Stimulated activated CD4-positive, alpha-beta T cell treated with anti-CD3 and anti-CD28 coated beads, Interleukin-1b, Interleukin-23, amount 100 ng/mL, for 24 hours (primary cell): Measurements from ENCODE around the gene SNX32.

Experiments
- DNase-seq, 4 experiments: peaks; one replicate each; pipeline ENCODE4 v3.0.0-alpha.2; 2020; ENCODE audit warnings: low read depth in 4 of 4, low spot score in 1 of 4

Gene SNX32

GRCh38 chr11:65865550-65866172 lies 31.9 kb downstream of the SNX32 start:
- no peak for DNase-seq

GRCh38 chr11:65866509-65867283 lies 32.9 kb downstream of the SNX32 start:
- no peak for DNase-seq

DNA sequence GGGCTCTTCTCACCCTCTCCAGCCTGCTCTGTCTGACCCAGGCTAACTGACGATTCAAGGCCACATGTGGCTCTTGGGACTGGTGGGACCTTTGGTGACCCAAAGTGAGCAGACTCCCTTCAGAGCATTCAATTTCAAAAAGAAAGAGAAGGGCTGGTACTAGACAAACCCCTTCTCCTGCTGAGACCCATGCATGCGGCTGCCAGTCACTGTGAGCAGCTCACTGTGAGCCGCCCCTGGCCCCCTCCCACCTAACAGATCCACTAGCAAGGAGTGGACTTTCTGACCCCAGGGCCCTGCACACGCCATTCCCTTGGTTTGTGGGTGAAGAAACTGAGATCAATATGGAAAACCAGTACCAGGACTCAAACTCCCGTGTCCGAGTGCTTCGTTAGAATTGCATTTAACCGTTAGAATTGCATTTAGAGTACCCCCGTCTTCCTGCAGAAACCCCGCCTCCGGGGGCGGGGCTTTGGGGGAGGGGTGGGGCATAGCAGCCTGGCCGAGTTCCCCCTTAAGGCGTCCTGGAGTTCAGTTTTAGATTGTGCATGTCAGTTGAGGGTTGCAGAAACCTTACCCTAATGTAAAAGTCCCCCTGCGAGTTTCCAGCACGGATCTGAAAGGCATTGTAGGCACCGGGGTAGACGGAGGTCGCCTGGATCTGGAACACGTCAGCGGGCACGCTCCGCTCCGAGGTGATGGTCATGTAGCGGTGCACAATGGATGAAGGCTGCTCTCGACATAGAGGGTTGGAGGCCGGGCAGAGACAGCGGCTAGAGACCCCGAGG lies 33.7 kb downstream of the SNX32 start:
- no peak for DNase-seq

- DNase-seq = no peak
These were observed 34.4 kb downstream of the SNX32 start for GRCh38 chr11:65868076-65868667.

- DNase-seq = no peak
These were observed 35.1 kb downstream of the SNX32 start for GRCh38 chr11:65868907-65869306.

DNA sequence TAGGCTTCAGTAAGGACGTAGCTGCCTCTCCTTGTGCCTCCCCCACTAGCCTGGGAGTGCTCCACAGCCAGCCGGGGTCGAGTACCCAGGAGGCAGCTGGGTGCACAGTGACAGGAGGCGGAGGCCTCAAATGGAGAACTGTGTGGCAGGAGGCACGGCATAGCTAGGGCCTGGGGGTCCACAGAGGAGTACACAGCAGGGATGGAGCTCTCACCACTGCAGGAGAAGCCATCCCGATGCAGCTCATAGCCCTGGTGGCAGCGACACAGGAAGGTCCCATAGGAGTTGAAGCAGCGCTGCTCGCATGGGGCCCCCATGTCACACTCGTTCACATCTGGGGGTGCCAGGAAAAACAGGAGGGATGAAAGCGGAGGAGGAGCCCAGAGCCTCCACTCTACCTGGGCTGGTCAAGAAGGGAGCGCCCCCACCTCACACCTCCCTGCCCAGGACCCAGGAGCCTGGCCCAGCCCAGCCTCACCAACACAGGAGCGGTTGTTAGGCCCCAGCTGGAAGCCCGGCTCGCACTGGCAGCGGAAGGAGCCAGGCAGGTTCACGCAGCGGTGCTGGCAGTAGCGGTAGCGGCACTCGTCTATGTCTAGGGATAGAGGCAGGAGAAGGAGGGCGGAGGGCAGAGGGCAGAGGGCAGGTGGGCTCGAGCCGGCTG lies 36.0 kb downstream of the SNX32 start:
- no peak for DNase-seq

DNA sequence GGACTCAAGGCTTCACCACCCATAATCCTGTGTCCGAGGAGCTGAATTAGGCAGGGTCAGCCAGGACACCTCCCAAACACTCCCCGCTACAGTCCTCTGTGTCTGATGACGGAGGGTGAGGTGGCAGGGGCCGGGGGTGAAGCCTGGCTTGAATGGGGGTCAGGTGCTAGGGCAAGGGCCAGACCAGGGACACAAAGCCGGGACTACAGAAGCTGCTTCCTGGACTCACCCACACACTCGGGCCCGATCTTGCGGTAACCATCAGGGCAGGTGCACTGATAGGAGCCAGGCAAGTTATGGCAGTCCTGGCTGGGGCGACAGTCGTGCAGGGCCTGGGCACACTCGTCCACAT lies 36.5 kb downstream of the SNX32 start:
- no peak for DNase-seq

DNA sequence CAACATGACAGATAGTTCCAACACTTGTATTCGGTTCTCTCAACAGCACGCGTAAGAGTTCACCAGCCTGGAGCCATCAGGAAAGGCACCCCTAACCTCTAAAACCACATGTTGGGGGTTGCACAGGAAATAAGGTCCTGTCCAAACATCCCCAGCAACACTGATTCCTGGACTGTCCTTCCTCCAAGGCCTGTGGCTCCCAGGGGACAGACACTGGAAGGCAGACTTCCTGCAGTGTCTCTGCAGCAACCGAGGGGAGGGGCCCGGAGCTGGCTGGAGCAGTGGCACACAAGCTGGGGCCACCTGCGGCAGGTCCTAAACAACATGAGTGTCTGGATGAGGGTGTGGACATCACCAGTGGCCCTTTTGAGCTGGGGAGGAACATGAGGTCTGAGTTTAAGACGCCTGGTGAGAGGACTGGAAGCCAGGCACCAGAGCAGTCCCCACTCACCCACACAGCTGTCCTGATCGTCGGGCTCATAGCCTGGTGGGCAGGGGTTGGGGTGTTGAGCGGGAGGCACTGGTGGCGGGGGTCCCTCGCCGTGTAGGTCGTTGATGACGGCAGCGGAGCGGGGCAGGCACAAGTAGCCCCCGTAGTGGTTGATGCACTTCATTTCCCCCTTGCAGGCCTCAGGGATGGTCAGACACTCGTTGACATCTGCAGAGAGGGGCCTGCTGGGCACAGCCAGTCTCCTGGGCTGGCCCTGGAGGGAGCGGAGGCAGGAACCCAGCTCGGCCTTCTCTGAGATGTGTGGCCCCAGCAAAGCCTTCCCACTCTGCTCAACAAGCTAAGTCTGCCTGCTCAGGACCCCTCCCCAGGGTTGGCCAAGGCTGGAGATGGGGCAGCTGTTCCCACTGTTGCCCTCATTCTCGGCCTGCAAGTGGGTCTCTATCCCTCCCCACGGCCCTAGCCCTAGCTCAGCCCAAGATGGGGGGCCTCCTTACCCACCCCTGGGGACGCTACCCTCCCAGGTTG lies 37.2 kb downstream of the SNX32 start:
- no peak for DNase-seq

- DNase-seq = no peak
These were observed 38.2 kb downstream of the SNX32 start for GRCh38 chr11:65871811-65872548.

DNA sequence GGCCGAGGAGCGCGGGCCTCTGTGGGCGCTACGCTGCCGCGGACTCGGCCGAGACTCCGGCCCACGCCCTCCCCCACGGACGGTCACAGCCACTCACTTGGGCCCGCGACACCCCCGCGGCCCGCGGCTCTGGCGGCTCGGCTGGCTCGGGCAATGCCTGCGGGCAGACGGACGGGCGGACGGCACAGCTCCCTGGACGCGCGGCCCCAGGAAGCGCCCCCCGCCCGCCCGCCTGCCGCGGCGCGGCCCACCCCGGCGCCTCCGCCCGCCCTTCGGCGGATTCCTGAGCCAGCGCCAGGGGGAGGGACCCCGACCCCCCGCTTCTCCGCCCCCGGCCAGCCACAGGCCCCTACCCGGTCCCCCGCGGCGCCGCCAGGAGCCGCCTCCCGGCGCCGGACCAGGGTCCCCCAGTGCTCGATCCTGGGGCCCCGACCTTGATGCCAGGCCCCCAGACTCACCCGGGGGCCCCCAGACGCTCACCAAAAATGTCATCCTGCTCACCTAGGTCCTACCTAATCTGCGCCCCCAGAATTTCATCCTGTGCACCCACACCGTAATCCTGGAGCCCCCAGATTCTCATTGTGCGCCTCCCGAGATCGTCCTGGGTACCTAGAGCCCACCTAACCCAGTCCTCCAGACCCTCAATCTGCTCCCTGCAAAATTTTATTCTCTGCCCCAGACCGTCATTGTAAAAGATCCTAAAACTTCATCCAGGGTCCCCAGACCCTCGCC lies 39.0 kb downstream of the SNX32 start, which contains the start of gene EFEMP2:
Gene EFEMP2, minus strand, starts transcription at position 215 of the 732 bp plus-strand sequence. CDS start 446 bp downstream, outside the sequence.
- DNase-seq = no peak

- DNase-seq = peak; percentile 91 to 97 (median 94)
These were observed 39.8 kb downstream of the SNX32 start for GRCh38 chr11:65873318-65874156.

DNA sequence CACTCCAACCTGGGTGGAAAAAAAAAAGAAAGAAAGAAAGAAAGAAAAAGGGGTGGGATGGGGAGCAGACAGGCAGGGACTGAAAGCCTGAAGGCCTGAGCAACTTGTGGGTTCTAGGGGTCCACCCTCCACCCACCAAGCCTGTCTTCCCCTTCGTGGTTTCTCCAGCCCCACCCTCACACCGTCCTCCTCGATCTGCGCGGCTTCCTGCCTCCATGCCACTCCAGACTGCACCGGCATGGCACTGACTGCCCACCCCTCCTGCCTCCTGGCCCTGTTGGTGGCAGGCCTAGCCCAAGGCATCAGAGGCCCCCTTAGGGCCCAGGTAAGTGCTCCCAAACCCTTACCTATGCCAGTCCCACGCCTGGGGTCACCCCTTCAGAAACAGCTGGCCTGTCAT lies 45.9 kb downstream of the SNX32 start, which contains the start of gene CTSW:
Gene CTSW, plus strand, starts transcription at position 221 of the 400 bp plus-strand sequence. Its CDS starts 18 bp downstream, at position 239.
- no peak for DNase-seq

GRCh38 chr11:65880027-65880426 lies 46.3 kb downstream of the SNX32 start:
- DNase-seq = no peak

GRCh38 chr11:65880844-65881421 lies 47.2 kb downstream of the SNX32 start:
- no peak for DNase-seq

DNA sequence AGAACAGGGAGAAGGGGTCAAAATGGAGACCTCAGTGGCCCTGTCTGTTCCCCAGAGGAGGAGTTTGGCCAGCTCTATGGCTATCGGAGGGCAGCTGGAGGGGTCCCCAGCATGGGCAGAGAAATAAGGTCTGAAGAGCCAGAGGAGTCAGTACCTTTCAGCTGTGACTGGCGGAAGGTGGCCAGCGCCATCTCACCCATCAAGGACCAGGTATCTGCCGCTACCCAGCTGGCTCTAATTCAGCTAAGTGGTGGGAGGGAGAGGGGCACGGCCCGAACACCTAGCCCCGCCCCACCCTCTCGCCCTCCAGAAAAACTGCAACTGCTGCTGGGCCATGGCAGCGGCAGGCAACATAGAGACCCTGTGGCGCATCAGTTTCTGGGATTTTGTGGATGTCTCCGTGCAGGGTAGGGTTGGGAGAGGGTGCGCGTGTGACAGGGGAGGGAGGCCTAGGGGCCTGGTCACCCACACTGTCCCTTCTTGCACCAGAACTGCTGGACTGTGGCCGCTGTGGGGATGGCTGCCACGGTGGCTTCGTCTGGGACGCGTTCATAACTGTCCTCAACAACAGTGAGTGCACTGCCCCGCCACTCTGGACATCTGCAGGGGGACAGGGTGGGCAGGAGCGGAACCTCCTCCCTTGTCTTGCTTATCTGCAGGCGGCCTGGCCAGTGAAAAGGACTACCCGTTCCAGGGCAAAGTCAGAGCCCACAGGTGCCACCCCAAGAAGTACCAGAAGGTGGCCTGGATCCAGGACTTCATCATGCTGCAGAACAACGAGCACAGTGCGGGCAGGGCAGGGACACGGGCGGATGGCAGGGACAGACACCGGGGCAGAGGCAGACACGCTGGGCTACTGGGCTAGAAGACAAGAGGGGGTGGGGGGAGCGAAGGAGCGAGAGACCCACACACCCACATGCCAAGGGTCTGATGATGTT lies 48.6 kb downstream of the SNX32 start:
- no peak for DNase-seq
